Inflammatory macrophage treated with lipopolysaccharide for 4 hours (primary cell): ENCODE data around the gene CEBPG.
A peak's percentile ranks its signal among the peaks of the same experiment; 100 is the strongest.

Experiments used
- DNase-seq: peaks from one replicate; pipeline ENCODE4 v3.0.0-alpha.2; 2020

Gene CEBPG

DNA sequence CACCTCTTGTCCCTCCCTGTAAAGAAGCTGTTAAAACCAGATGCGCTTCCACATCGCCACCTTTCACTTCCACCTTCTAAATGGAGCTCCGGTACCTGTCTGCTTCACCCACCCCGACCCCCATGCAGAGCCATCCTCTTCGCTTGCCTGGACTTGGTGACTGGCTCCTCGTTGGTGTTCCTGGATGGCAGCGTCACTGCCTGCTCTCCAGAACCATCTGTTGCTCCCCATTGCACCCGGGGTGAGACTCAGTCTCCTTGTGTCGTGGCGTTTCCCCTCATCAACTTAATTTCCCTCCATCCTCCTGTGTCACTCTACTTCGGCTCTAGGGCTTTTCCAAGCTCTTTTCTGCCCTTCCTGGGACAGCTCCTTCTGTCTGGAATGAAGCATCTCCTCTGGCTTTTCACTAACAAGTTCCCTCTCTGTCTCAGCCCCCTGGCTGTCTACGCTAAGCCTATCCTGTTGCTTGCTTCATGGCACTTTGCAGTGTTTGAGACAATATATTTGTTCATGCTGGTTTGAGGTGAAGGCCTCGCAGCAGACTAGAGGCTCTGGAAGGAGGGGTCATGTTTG is 10.3 kb downstream of the CEBPG start:
- DNase-seq = no peak

DNA sequence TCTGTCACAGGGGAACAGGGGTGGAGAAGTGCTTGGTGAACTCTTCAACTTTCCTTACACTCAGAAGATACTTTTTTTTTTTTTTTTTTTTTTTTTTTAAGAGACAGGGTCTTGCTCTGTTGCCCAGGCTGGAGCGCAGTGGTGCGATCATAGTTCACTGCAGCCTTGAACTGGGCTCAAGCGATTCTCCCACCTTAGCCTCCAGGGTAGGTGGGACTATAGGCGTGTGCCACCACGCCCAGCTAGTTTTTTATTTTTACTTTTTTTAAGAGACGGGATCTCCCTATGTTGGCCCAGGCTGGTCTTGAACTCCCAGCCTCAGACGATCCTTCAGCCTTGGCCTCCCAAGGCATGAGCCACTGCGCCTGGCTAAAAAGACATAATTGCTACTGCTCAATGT is 11.5 kb downstream of the CEBPG start:
- DNase-seq = no peak

DNA sequence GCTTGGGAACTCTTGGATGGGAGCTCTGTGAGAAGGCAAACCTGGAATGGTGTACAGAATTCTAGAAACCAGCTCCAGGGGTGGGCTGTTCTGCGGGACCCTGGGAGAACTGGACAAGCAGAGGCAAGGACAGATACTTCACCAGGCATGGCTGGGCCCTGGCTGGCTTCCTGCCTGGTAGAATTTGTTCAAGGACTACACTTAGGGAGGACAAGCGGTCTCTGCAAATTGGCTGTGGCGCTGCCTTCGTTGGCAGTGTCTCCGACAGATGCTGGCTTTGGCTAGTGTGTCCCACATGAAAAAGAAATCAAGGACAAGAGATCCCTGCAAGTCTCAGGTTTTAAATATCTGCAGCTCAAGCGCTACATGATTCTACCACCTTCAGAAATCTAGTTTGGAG is 12.4 kb downstream of the CEBPG start:
- DNase-seq = no peak

DNA sequence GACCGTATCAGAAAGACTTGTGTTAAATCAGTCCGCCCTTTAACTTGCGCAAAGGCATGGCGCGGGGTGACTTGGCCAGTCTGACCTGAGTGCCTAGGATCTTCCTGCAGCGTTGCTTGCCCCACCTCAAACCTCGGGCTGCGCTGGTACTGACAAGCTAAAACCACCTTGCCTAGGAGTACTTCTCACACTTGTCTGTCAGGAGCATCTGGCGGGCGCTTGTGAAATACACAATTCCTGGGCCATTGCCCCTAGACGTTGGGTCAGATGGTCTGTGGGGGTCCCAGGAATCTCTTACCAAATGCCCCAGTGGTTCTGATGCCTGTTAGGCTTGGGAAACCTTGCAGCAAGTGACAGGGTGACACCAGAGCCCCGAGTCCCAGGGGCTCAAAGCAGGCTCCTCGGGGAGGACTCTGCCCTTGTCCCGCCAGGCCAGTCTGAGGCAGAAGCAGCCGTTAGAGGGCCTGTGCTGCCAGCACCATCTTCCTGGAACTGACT is 12.9 kb downstream of the CEBPG start:
- no peak for DNase-seq

DNA sequence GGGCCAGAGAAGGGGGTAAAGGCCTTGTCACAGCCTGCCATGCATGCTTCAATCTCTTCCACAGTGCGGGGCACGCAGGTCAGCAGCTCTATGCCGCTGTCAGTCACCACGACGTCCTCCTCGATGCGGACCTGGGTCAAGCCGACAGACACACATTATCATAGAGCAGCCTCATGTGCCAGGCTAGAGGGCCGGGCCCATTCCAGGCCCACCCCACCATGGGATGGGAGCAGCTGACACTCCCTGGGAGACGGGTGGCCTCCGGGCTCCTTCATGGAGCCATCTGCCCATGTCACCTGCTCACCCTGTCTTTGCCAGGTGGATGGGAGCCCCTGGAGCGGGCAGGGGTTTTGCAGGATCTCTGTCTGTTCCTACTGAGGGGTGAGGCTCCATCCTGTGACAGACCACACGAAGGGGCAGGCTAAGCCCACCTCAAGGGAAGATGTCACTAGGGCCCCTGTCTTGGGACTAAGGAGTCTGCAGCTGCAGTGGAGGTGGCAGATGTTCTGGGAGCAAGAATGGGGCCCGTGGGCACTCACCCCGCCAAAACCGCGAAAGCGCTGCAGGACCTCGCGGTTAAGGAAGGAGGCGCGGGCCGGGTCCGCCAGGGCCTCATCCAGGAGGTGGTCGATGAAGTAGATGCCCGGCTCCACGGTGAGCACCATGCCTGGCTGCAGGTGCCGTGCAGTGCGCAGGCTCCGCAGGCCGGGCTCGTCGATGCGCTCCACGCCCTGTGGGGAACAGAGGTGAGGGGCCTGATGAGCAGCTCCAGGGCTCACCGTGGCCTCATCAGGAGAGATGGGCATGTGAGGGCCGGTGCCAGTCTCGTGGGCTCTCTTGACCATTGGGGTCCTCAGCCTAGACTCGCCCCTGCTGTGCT is 14.1 kb downstream of the CEBPG start:
- DNase-seq = no peak

DNA sequence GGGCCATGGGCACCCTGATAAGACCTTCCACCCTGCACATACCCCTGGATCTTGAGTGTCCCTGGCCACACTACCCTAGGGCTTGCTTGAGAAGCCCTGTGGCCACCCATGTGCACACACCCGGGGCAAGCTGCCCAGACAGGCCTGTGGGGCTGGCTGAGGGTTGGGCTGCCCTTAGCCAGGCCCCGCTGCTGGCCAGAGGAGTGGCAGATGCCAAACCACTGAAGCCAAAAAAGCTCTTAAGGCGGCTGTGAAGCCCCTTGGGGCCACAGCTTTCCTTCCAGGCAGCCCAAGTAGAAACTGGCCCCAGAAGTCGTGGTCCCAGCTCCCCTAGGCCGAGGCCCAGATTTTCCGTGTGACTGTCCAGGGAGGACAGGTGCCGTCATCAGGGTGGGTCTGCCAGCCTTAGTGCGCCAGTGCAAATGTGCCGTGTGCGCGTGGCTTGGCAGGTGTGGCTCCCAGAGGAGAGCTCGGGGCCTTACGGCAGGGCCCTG is 14.8 kb downstream of the CEBPG start:
- no peak for DNase-seq

DNA sequence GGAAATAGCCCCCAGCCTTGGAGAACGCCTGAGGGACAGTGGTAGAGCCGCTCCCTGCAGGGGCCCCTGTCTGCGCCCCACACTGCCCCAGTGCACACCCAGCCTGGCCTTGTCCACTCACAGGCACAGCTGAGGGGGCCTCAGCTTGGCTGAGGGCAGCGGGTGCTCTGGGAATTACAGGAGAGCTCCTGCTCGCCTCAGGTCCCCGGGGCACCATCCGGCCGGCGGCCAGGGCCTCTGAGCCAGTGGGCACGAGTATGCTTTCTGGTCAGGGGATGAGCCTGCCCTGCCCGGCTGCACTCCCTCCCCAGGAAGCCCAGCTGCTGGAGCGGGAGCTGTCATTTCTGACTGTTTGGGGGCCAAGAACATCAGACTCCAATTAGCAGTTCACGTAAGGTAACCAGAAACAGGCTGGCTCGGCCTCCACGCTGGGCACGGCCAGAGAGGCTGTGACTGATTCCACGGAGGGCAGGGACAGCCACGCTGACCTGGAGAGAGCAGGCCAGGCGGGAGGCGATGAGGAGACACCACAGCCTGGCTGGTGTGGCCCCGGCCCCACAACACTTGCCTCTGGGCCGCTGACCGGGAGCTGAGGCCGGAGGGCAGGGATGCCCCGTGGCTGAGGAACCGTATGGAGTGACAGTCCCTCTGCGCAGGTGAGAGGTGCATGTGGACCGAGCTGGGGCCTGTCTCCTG is 15.4 kb downstream of the CEBPG start:
- DNase-seq = no peak

DNA sequence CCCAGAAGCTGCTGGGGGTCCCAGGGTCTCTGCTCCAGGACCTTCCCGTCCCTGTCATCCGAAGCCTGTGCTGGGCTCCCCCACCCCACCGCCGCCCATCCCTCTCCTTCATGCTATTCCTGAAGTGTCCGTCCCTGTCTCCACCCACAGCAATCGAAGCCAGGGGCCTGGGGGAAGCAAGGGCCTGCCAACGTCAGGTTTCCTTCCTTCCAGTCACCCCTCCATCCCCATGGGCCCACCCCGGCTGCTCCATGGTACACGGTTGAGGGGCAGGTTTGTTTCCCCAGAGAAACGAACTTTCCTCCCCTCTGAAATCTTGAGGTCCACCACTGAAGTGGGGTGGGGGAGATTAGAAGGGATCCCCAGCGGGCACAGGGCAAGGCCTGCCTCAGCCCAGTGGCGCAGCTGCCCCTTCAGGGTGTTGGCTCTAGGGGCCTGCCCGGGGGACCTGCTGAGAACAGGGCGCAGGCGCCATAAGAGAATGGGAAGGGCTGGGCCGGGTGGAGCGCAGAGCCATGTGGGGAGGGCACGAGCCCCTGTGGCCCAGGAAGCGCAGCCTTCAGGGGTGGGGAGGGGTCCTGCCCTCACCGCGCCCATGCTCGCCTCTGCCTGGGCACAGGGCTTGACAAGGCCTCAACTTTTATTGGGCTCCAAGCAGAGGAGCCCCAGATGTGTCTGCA is 16.1 kb downstream of the CEBPG start:
- no peak for DNase-seq

DNA sequence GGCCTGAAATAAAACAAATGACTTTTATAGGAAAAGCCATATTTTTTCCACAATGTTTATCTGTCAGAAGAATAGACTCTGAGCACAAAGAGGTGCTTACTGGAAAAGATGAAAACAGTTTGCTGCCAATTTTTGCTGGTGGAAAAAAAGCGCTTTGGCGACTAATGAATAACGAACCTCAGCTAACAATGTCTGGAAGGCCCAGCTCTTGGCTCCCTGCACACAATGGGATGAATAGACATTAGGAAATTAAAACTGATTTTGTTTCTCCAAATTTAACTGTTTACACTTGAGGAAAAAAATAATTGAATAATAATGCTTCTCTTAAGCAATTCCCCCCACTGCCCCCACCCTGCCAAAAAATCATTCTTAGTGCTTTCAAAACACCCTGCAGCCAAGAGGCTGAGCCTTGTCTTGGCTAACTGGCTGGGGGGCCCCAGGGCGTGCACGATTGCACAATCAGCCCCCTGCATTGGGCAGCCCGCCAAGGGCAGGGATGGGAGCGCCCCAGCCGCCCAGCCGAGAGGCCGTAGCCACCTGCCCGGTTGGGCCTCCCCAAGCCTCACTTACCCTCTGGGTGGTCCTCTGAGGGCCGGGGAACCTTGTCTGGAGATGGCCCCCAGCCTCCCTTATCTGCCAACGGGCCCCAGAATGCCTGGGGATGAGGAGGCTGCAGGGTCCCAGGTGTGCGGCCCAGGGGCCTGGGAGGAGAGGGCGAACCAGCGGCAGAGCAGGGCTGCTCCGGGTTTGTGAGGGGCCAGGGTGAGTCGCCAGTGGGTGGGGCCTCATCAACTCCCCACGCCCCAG is 16.8 kb downstream of the CEBPG start:
- DNase-seq = no peak

DNA sequence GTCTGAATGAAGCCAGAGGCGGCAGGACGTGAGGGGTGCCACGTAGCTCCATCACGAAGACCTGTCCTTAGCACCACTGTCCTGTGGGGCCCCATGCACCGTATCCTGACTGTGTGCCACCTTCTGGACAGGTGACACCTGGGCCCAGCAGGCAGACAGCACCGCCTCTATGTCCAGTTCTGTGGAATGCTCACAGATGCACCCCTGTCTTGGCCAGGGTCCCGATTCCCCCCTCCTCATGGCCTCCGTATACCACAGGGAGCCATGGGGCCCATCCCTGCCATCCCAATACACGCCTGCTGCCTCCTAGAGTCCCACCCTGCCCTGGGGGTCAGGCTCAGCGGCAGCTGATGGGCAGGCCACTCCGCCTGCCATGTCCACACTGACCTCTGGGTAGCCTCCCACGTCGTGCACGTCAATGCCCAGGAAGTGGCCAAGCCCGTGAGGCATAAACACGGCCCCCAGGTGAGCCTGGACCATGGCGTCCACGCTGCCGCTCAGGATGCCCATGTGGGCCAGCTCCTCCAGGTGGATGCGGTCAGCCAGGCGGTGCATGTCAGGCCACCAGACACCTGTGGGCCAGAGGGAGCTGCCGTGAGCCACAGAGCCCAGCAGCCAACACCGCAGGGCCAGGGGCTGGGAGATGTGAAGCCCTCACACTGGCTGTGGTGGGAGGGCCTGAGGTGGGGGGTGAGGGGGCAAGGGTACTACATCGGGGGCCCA is 17.6 kb downstream of the CEBPG start:
- DNase-seq = no peak

DNA sequence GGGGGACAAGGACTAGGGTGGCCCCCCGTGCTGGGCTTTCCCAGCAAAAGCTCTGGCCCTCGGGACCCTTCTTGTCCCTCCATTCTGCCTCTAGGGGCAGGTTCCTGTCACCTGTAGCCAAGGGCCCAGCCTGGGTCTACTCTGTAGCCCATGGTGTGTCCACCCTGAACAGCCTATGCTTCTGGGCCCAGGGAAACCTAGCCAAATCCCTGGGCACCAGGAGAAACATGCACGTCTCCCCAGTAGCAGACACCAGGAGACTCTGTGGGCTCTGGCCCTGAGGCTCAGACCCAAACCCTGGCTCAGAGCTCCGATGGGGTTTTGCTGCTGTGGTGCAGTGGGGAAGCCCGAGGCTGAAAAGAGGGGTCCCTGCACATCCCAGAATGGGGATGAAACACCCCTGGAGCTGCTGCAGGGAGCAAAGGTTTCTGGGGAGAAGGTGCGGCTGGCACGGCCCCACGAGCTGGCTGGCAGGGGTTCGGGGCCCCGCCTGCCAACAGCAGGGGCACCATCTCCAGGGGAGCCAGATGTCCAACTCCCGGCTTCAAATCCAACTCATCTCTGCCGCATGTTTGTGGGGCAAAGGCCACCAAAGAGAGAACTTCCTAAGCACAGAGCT is 18.2 kb downstream of the CEBPG start:
- DNase-seq = no peak

DNA sequence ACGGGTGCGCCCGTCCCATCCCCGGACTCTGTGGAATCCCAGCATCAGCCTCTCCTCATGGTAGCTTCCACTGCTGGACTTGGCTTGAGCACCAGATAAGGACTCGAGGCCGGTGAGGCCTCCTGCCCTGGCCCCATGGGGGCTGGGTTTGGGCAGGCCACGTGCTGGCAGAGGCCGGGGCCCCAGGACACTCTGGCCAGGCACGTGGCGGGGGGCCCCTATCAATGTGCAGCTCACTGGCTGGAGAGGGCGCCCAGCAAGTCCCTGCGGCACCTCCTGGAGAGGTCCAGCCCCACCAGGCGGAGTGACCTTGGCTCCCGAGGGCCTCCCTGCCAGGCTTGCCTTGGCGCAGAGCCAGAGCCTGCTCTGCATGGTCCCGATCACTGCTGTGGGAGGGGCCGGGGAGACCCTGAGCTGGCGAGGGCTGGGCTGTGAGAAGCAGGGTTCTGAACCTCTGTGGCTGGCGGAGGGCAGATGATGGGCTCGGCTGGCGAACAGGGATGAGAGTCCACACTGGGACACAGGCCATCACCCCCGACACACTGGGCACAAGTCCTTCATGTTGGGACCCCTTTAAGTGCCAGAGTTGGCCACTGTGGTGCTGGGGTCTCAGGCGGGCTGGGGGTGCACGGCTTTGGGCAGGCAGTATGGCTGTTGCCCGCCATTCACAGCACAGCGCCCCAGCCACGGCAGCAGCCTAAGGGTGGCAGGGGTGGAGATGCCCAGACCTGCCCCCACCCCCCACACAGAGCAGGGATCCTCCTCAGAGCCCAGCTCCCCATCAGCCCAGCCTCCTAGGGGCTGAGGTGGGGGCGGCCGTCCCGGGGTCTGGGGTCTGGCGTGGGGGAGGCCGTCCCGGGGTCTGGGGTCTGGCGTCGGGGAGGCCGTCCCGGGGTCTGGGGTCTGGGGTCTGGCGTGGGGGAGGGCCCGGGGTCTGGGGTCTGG is 19.1 kb downstream of the CEBPG start:
- DNase-seq = no peak

DNA sequence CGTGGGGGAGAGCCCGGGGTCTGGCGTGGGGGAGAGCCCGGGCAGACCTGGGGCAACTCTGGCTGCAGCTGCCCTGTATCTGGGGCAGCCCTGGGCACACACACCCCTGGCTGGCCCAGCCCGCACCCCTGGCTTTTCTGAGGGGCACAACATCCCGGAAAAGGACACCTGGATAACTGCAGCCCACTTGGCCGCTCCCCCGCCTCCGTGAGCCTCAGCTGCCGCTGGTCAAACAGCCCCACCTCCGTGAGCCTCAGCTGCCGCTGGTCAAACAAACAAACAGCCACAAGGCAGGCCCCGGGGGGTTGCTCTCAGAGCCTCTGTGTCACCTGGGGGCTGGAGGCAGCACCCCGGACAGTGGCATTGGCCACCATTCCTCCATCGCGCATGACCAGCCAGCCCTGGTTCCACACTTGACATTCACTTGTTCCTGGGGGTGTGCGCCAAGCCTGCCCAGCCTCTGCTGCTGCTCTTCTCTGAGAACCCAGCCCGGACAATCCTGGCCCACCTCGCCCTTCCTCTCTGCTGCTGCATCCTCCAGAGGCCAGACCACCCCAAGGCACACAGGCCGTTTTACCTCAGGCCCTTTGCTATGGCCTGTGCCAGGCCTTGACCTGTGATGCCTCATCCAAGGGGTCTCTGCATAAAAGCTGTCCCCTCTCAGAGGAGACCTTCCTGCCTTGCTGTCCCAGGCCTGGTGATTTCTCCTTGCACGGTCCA is 19.9 kb downstream of the CEBPG start:
- DNase-seq = no peak

DNA sequence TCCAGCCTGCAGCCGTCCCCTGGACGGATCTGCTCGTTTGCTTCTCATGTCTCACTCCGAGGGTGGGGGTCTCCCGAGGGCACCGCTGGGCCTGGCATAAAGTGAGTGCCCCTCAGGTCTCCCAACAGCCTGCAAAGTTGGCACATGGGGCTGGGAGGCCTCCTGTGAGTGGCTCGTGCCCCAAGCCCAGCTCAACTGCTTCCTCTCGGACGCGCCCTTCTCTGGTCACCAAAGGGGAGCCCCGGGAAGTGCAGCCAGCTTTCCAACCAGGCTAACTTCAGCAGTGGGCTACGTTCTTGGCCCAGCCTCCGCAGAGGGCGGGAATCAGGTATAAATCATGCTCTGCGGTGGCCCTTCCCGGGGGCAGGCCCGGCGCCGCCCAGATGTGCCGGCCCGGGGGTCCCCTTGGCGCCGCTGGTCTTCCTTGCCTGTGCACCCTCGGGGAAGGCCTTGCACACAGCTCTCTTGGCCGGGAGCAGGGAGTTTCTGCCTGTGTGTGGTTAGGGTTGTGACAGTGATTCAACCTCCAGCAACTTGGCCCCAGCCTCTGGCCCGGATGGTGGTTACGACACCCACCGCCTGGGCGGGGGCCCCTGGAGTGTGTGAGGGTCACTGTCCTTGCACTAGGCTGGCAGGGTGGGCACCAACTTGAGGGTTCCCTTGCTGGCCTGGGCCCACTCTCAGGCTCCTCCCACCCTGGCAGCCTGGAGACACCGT is 20.7 kb downstream of the CEBPG start:
- DNase-seq = peak; percentile 61

DNA sequence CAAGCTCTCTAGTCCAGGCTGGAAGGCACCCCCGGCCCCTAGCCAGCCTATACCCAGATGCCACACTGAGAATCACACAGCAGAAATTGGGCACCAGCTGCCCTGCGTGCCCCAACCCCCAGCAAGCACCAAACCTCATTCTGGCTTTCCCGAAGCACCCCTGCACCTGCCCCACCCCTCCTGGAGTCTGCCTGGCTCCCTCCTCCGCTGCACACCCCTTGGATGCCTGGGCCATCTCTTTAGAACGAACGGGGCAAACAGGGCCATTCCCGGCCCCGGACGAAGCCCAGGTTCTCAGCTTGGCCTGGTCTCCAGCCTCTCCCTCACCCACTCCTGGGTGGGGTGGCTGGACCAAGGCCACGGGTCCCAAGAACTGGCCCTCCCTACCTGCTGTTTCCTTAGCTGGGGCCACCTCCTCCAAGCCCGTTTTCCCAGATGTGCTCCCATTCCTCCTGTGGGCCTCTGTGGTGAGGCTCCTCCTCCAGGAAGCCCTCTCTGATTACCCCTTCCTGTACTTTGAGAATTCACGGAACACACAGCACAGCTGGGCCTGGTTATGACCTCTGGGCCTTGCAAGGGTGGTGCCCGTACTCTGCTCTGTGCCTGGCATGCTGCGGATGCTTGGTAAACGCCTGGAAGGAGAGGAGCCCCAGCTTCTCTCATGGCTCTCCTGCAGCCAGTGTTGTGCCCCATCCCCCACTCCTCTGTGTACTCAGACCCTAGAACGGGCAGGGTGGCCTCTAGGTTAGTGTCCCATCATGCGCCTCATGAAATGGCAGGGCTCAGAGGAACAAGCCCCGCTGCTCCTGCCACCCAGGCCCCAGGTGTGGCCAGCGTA is 21.4 kb downstream of the CEBPG start:
- no peak for DNase-seq

DNA sequence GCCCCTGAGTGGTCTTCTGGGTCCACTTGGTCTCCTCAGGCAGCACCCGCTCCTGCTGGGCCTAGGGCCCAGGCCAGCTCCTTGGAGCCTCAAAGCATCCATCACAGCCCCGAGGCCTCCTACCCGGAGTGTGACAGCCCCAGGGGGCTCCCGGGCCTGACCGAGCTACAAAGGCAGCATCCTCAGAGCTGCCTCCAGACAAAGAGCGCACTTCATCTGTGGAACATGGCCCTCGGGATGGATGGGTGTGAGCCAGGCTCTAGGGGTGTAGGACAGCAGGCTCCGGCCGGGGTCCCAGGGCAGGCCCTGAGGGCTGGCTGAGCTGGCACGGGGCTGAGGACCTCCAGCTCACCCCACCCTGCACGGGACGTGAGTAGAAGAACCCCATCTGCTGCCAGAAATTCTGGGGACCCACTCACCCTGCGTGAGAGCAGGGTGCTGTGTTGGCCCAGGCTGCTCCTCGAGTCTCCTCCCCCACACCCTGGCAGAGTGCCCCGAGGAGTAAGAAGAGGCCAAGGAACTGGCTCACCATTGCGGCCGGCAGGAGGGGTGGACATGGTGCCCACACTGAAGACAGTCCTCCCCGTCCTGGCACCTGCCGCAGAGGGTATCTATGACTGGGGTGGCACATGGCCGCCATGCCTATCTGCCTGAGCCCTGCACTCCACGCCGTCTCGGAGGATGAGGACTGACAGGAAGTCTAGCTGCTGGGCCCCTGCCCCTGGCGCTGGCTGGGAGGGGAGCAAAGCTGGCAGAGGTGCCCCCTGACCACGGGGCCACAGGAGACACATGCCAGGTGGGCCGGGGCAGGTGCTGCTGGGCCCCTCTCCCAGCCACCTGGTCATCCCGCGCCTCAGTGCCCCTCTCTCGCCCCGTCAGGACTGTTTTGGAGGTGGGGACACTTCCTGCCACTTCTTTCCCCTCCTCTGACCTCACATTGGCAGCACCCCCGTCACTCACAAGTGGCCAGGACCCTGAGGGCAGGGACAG is 22.3 kb downstream of the CEBPG start:
- no peak for DNase-seq
